Stimulated activated CD4-positive, alpha-beta T cell treated with anti-CD3 and anti-CD28 coated beads, Interleukin-12 subunit alpha, Interleukin-12 subunit beta, amount 100 ng/mL, for 4 hours (primary cell): ENCODE measurements around the gene PDE4D.

Experiments used
- DNase-seq: peaks from one replicate; pipeline ENCODE4 v3.0.0-alpha.2; 2020

PDE4D gene

GRCh38 chr5:59542306-59542705, 351.2 kb downstream of the PDE4D start:
- no peak for DNase-seq

GRCh38 chr5:59540366-59540765, 353.2 kb downstream of the PDE4D start:
- DNase-seq = no peak

GRCh38 chr5:59538750-59539121, 354.8 kb downstream of the PDE4D start:
- no peak for DNase-seq

- no peak for DNase-seq
Observed at GRCh38 chr5:59537961-59538749, 355.4 kb downstream of the PDE4D start.

- DNase-seq = no peak
Observed at GRCh38 chr5:59536875-59537274, 356.7 kb downstream of the PDE4D start.

GRCh38 chr5:59535561-59535960, 358.0 kb downstream of the PDE4D start:
- DNase-seq = no peak

GRCh38 chr5:59533730-59534108, 359.8 kb downstream of the PDE4D start:
- DNase-seq = no peak

- no peak for DNase-seq
Observed at GRCh38 chr5:59532979-59533729, 360.4 kb downstream of the PDE4D start.

GRCh38 chr5:59529239-59529638, 364.3 kb downstream of the PDE4D start:
- DNase-seq = no peak

- DNase-seq = no peak
Observed at GRCh38 chr5:59528202-59528862, 365.2 kb downstream of the PDE4D start.

- no peak for DNase-seq
Observed at GRCh38 chr5:59525957-59526356, 367.6 kb downstream of the PDE4D start.

GRCh38 chr5:59525311-59525710, 368.2 kb downstream of the PDE4D start:
- no peak for DNase-seq

GRCh38 chr5:59522201-59522831, 371.2 kb downstream of the PDE4D start:
- no peak for DNase-seq

GRCh38 chr5:59521476-59521875, 372.1 kb downstream of the PDE4D start:
- no peak for DNase-seq

- DNase-seq = no peak
Observed at GRCh38 chr5:59519338-59519737, 374.2 kb downstream of the PDE4D start.

GRCh38 chr5:59517926-59518585, 375.5 kb downstream of the PDE4D start:
- no peak for DNase-seq

GRCh38 chr5:59516161-59516560, 377.4 kb downstream of the PDE4D start:
- no peak for DNase-seq

GRCh38 chr5:59506285-59506877, 387.1 kb downstream of the PDE4D start:
- DNase-seq = no peak

- no peak for DNase-seq
Observed at GRCh38 chr5:59504043-59504442, 389.5 kb downstream of the PDE4D start.

GRCh38 chr5:59503220-59503619, 390.3 kb downstream of the PDE4D start:
- no peak for DNase-seq

GRCh38 chr5:59501316-59501715, 392.2 kb downstream of the PDE4D start:
- DNase-seq = no peak

- DNase-seq = no peak
Observed at GRCh38 chr5:59500014-59500413, 393.5 kb downstream of the PDE4D start.
